Smooth muscle cell of the brain vasculature (primary cell): ENCODE results near the gene ASRGL1.

Experiments
- DNase-seq: peaks from one replicate; pipeline ENCODE4 v3.0.0-alpha.2; 2012; ENCODE audit warnings: low read depth, low spot score

ASRGL1 gene

GRCh38 chr11:62392506-62392905 lies 55.3 kb downstream of the ASRGL1 start:
- no peak for DNase-seq

- DNase-seq = no peak
Observed at GRCh38 chr11:62393061-62393611, 55.9 kb downstream of the ASRGL1 start.

- DNase-seq = no peak
Observed at GRCh38 chr11:62393735-62394134, 56.5 kb downstream of the ASRGL1 start.

- peak; percentile 73 for DNase-seq
Observed at GRCh38 chr11:62394825-62395538, 57.7 kb downstream of the ASRGL1 start.

GRCh38 chr11:62395885-62396551 lies 58.8 kb downstream of the ASRGL1 start:
- no peak for DNase-seq

GRCh38 chr11:62398011-62398994 lies 61.1 kb downstream of the ASRGL1 start:
- no peak for DNase-seq

GRCh38 chr11:62399172-62399877 lies 62.1 kb downstream of the ASRGL1 start:
- DNase-seq = peak; percentile 63

GRCh38 chr11:62399878-62400266 lies 62.6 kb downstream of the ASRGL1 start:
- DNase-seq = no peak

GRCh38 chr11:62400281-62400680 lies 63.0 kb downstream of the ASRGL1 start:
- DNase-seq = no peak

GRCh38 chr11:62400760-62401159 lies 63.5 kb downstream of the ASRGL1 start:
- no peak for DNase-seq

- no peak for DNase-seq
Observed at GRCh38 chr11:62401356-62401755, 64.1 kb downstream of the ASRGL1 start.

GRCh38 chr11:62401811-62402210 lies 64.6 kb downstream of the ASRGL1 start:
- DNase-seq = no peak

GRCh38 chr11:62402226-62402959 lies 65.1 kb downstream of the ASRGL1 start:
- no peak for DNase-seq

- no peak for DNase-seq
Observed at GRCh38 chr11:62402960-62403730, 65.9 kb downstream of the ASRGL1 start.

GRCh38 chr11:62404435-62404834 lies 67.2 kb downstream of the ASRGL1 start:
- no peak for DNase-seq

GRCh38 chr11:62404901-62405300 lies 67.7 kb downstream of the ASRGL1 start:
- no peak for DNase-seq

- DNase-seq = no peak
Observed at GRCh38 chr11:62406034-62406433, 68.8 kb downstream of the ASRGL1 start.

- DNase-seq = no peak
Observed at GRCh38 chr11:62409831-62410230, 72.6 kb downstream of the ASRGL1 start.

GRCh38 chr11:62410972-62411371 lies 73.7 kb downstream of the ASRGL1 start:
- no peak for DNase-seq

- DNase-seq = no peak
Observed at GRCh38 chr11:62411524-62411923, 74.3 kb downstream of the ASRGL1 start.
